DMS53 (cell line): ENCODE results near the gene OSR1.
"Not testable (repeated sequence)": the region's sequence is repeated elsewhere in the genome, so short reads cannot be mapped to it uniquely, and the experiment has no call there.

Experiments
- DNase-seq: peaks from one replicate; lab custom pipeline; 2025; lab: John Stamatoyannopoulos, UW

Gene OSR1

GRCh38 chr2:19358242-19359020 is at the start of gene OSR1:
Gene OSR1 (minus strand): TSS chr2:19358623. CDS start chr2:19353805, 4,818 bp downstream.
- DNase-seq: peak; percentile 77

- DNase-seq: no peak
These were observed 45.4 kb upstream of the OSR1 start for GRCh38 chr2:19403785-19404184.

GRCh38 chr2:19392191-19392590 is 33.8 kb upstream of the OSR1 start:
- DNase-seq: no peak

- DNase-seq: not testable (repeated sequence)
These were observed 31.0 kb upstream of the OSR1 start for GRCh38 chr2:19389469-19389868.

- DNase-seq: no peak
These were observed 22.1 kb upstream of the OSR1 start for GRCh38 chr2:19380532-19380931.

GRCh38 chr2:19378939-19379338 is 20.5 kb upstream of the OSR1 start:
- DNase-seq: no peak

- no peak for DNase-seq
These were observed 19.3 kb upstream of the OSR1 start for GRCh38 chr2:19377717-19378116.

- DNase-seq: no peak
These were observed 14.9 kb upstream of the OSR1 start for GRCh38 chr2:19373352-19373751.

- no peak for DNase-seq
These were observed 13.7 kb upstream of the OSR1 start for GRCh38 chr2:19371996-19372582.

- peak; percentile 65 for DNase-seq
These were observed 11.0 kb upstream of the OSR1 start for GRCh38 chr2:19369341-19369955.

GRCh38 chr2:19368760-19369159 is 10.3 kb upstream of the OSR1 start:
- no peak for DNase-seq

GRCh38 chr2:19367326-19367725 is 8.9 kb upstream of the OSR1 start:
- no peak for DNase-seq

GRCh38 chr2:19365126-19365525 is 6.7 kb upstream of the OSR1 start:
- no peak for DNase-seq

GRCh38 chr2:19364014-19364413 is 5.6 kb upstream of the OSR1 start:
- DNase-seq: no peak

GRCh38 chr2:19363474-19363778 is 5.0 kb upstream of the OSR1 start:
- no peak for DNase-seq

- peak; percentile 93 for DNase-seq
These were observed 4.5 kb upstream of the OSR1 start for GRCh38 chr2:19362755-19363473.

GRCh38 chr2:19362094-19362754 is 3.8 kb upstream of the OSR1 start:
- DNase-seq: peak; percentile 76

- no peak for DNase-seq
These were observed 3.0 kb upstream of the OSR1 start for GRCh38 chr2:19361325-19361990.

- DNase-seq: no peak
These were observed 2.5 kb upstream of the OSR1 start for GRCh38 chr2:19360966-19361321.

- no peak for DNase-seq
These were observed 2.0 kb upstream of the OSR1 start for GRCh38 chr2:19360266-19360965.

GRCh38 chr2:19359456-19359855 is 1.0 kb upstream of the OSR1 start:
- no peak for DNase-seq
